Dedifferentiated amniotic fluid mesenchymal stem cell (primary cell): ENCODE data around the gene MTMR11.
A peak's percentile ranks its signal among the peaks of the same experiment; 100 is the strongest.
"Not testable (repeated sequence)": the region's sequence is repeated elsewhere in the genome, so short reads cannot be mapped to it uniquely, and the experiment has no call there.

Source experiments
- DNase-seq: peaks from one replicate; pipeline ENCODE4 v3.0.0-alpha.2; 2016; ENCODE audit errors: extremely low spot score

MTMR11 gene

GRCh38 chr1:149936170-149936991, at the start of gene MTMR11:
Gene MTMR11 (minus strand): TSS chr1:149936879. CDS start chr1:149936647, 232 bp downstream.
- no peak for DNase-seq

- DNase-seq = no peak
These were observed 43.4 kb upstream of the MTMR11 start for GRCh38 chr1:149979972-149980540.

- DNase-seq = no peak
These were observed 42.7 kb upstream of the MTMR11 start for GRCh38 chr1:149979245-149979971.

- DNase-seq = no peak
These were observed 41.9 kb upstream of the MTMR11 start for GRCh38 chr1:149978547-149979023.

- no peak for DNase-seq
These were observed 40.7 kb upstream of the MTMR11 start for GRCh38 chr1:149977345-149977744.

GRCh38 chr1:149972547-149972946, 35.9 kb upstream of the MTMR11 start:
- no peak for DNase-seq

GRCh38 chr1:149967646-149968045, 31.0 kb upstream of the MTMR11 start:
- DNase-seq = no peak

GRCh38 chr1:149967041-149967440, 30.4 kb upstream of the MTMR11 start:
- no peak for DNase-seq

GRCh38 chr1:149966405-149966804, 29.7 kb upstream of the MTMR11 start:
- no peak for DNase-seq

GRCh38 chr1:149965440-149965839, 28.8 kb upstream of the MTMR11 start:
- DNase-seq = no peak

GRCh38 chr1:149963358-149963757, 26.7 kb upstream of the MTMR11 start:
- no peak for DNase-seq

- DNase-seq = no peak
These were observed 26.1 kb upstream of the MTMR11 start for GRCh38 chr1:149962736-149963135.

GRCh38 chr1:149962039-149962647, 25.5 kb upstream of the MTMR11 start:
- DNase-seq = peak; percentile 93

GRCh38 chr1:149957548-149957947, 20.9 kb upstream of the MTMR11 start:
- not testable (repeated sequence) for DNase-seq

- DNase-seq = no peak
These were observed 13.2 kb upstream of the MTMR11 start for GRCh38 chr1:149949911-149950310.

- no peak for DNase-seq
These were observed 8.5 kb upstream of the MTMR11 start for GRCh38 chr1:149945206-149945605.

GRCh38 chr1:149942885-149943284, 6.2 kb upstream of the MTMR11 start:
- no peak for DNase-seq

GRCh38 chr1:149942207-149942606, 5.5 kb upstream of the MTMR11 start:
- no peak for DNase-seq

GRCh38 chr1:149940427-149940826, 3.7 kb upstream of the MTMR11 start:
- no peak for DNase-seq

- DNase-seq = not testable (repeated sequence)
These were observed 2.0 kb upstream of the MTMR11 start for GRCh38 chr1:149938668-149939003.

- DNase-seq = no peak
These were observed 1.1 kb upstream of the MTMR11 start for GRCh38 chr1:149937759-149938158.

GRCh38 chr1:149936992-149937705, 470 bp upstream of the MTMR11 start:
- no peak for DNase-seq
